HG03159 (cell line): ENCODE measurements around the gene SMIM7.
"Not testable (repeated sequence)": the region's sequence is repeated elsewhere in the genome, so short reads cannot be mapped to it uniquely, and the experiment has no call there.

Experiments used
- ATAC-seq: cut with Tn5 transposase; IDR thresholded peaks from one replicate; pipeline ENCODE4 v1.9.1; 2021; ENCODE audit warnings: mild to moderate bottlenecking, moderate library complexity; ENCODE audit not compliant: unreplicated experiment

Gene SMIM7

DNA sequence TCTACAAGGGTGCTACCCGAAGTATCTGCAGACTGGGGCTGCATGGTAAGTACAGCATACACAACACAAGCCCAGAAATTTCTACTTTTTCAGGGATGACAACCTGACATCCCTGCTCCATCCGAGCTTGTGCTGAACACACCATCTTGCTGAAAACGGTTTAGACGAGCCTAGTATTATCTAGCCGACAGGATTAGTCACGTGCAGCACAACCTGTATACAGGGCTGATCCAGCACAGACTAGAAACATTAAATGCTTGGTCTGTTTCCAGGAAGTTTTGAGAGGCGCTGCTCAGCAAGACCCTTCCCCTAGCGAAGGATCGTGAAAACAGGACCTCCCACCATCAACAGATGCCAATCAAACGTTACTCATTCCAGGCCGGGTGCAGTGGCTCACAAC is 4.2 kb downstream of the SMIM7 start:
- no peak for ATAC-seq

DNA sequence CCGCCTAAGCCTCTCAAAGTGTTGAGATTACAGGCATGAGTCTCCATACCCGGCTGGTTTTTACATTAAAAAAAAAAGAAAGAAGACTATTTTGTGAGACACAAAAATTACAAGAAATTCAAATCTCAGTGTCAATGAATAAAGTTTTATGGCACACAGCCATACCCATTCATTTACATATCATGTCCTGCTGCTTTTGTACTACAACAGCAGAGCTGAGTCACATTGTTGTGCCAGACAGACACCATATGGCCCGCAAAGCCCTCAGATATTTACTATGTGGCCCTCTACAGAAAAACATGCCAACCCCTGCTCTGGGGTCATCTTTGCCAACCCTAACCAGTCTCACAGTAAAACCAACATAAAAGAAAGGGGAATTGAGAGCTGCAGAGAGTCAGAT is 5.3 kb downstream of the SMIM7 start:
- ATAC-seq, result no peak

DNA sequence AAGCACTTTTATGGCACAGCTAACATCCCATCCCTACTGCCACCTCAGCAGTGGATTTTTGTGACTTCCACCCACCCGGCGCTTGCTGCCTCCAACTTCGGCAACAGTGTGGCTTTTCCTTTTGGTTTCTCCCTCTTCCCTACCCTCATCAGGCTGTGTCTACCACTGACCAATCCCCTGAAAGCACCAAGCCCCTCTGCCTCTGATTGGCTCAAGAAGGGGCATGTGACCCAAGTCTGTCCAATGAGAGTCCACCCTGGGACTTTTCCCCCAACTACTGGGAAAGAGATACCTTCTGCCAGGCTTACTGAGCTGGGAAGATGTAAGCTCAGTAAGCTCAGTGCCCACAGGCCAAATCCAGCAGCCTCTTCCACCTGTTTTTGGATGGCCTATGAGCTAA is 5.8 kb downstream of the SMIM7 start:
- ATAC-seq, result no peak

DNA sequence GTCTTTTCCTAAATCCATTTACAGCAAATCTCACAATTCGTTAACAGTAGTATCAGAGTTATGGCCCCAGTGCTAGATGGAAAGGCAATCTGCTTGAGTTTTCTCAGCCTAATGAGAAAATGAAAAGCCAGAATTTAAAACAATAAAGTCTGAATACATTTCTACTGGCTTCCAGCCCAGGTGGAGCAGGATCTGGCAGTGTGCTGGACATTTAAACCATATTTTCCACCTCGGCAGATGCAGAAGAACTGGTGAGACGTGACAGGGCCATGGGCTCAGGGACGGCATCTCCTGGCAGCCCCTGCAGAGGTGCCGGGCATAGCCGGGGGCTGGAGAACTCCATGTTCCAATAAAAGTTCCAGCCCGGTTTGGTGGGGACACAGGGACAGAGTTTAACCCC is 7.1 kb downstream of the SMIM7 start:
- ATAC-seq, result no peak

DNA sequence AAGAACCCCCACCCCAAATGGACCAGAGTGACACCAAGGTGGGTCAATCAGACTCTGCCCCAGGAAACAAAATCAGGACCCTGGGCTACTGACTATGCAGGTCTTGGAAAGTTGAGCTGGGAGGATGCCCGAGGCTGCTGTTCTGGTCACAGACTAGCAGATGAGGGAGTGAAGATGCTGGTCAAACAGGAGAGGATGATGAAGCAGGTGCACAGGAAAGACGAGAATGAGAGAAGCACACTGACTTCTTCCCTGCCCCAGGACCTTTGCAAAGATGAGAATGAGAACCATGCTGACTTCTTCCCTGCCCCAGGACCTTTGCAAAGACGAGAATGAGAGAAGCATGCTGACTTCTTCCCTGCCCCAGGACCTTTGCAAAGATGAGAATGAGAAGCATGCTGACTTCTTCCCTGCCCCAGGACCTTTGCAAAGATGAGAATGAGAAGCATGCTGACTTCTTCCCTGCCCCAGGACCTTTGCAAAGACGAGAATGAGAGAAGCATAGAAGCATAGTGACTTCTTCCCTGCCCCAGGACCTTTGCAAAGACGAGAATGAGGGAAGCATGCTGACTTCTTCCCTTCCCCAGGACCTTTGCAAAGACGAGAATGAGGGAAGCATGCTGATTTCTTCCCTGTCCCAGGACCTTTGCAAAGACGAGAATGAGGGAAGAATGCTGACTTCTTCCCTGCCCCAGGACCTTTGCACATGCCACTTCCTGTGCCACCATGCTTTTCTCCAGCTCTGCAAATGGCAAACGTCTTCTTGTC is 8.3 kb downstream of the SMIM7 start:
- not testable (repeated sequence) for ATAC-seq

GRCh38 chr19:16650821-16651220 is 9.1 kb downstream of the SMIM7 start:
- ATAC-seq, result no peak

- no peak for ATAC-seq
Observed at GRCh38 chr19:16649734-16650133, 10.2 kb downstream of the SMIM7 start.

GRCh38 chr19:16645140-16645539 is 14.8 kb downstream of the SMIM7 start:
- ATAC-seq, result no peak

DNA sequence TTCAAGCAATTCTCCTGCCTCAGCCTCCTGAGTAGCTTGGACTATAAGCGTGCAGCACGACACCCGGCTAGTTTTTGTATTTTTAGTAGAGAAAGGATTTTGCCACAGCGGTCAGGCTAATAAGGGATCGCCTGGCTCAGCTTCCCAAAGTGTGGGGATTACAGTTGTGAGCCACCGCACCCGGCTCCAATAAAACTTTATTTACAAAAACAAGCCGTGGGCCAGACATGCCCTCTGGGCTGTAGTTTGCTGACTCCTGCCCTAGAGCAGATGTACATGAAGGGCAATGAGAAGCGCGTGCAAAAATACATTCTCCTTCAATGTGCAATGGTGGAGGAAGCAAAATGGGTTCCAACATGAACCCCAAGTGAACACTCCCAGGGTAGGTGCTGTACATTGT is 18.2 kb downstream of the SMIM7 start:
- no peak for ATAC-seq

- no peak for ATAC-seq
Observed at GRCh38 chr19:16640951-16641350, 19.0 kb downstream of the SMIM7 start.

GRCh38 chr19:16638666-16639065 is 21.3 kb downstream of the SMIM7 start:
- no peak for ATAC-seq

DNA sequence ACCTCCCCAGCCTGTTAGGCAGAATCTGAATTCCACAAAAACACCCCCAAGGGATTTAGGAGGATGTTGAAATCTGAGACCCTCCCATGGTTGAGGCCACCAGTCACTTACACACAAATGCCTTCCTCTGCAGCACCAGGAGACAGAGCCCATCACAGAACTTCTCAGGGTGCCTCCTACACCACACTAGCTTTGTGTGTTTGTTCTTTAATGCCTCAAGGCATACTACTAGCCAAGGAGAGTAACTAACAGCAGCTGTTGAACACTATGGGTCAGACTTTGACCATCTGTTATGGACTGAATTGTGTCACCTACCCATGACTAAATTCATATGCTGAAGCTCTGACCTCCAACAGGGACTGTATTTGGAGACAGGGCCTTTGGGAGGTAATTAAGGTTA is 22.4 kb downstream of the SMIM7 start:
- ATAC-seq, result no peak

DNA sequence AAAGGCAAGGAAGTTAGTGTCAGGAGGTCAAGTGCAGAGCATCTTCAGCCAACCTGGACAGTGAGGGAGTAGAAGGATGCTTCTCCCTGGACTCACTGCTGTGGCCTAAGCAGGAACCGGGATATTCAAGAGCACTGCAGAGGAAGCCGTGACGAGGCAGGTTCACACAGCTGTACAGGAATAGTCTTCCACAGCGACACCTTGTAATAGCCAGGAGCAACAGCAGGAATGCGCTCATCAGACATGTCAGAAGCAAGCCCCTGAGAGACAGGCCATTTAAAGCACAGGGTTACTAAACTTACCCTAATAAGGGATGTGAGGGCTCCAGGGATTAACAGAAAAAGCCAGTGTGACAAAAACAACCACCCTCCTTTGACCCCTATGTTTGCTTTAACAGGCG is 28.5 kb downstream of the SMIM7 start:
- no peak for ATAC-seq

- peak; percentile 6 for ATAC-seq
Observed at GRCh38 chr19:16628984-16629691, 30.8 kb downstream of the SMIM7 start.

- peak; percentile 84 for ATAC-seq
Observed at GRCh38 chr19:16628183-16628983, 31.6 kb downstream of the SMIM7 start, which contains the start of gene MED26. TSS of gene MED26 (minus strand) at chr19:16628204. CDS start at chr19:16627943, 261 bp downstream.

DNA sequence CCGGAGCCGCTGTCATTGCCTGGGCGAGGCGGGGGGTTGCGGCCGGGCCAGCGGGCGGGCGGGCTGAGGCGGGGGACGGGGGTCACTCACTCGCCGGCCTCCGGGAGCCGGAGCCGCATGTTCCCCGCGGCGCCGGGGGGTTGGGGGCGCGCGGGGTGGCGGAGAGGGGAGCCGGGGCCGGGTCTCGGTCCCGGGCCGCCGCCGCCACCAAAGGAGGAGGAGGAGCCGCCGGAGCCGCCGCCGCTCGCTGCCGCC is 32.1 kb downstream of the SMIM7 start:
- ATAC-seq, result no peak

- no peak for ATAC-seq
Observed at GRCh38 chr19:16627193-16627927, 32.6 kb downstream of the SMIM7 start.

DNA sequence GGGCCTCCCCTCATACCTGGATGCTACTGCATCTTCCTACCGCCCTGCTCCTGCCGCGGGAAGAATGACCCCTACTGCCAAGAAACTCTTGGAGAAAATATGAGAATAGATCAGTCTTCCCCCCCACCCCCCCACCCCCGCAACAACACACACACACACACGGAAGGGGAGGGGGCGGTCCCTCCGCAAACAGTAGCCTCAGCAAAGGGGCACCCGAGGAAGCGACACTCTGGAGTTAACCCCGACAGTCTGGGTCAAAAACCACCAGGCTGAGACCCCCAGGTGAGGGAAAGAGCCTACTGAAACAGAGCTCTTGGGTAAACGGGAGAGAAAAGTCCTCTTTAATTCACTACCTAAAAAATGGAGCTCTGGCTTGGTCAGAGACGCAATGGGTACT is 33.1 kb downstream of the SMIM7 start:
- ATAC-seq, result no peak

DNA sequence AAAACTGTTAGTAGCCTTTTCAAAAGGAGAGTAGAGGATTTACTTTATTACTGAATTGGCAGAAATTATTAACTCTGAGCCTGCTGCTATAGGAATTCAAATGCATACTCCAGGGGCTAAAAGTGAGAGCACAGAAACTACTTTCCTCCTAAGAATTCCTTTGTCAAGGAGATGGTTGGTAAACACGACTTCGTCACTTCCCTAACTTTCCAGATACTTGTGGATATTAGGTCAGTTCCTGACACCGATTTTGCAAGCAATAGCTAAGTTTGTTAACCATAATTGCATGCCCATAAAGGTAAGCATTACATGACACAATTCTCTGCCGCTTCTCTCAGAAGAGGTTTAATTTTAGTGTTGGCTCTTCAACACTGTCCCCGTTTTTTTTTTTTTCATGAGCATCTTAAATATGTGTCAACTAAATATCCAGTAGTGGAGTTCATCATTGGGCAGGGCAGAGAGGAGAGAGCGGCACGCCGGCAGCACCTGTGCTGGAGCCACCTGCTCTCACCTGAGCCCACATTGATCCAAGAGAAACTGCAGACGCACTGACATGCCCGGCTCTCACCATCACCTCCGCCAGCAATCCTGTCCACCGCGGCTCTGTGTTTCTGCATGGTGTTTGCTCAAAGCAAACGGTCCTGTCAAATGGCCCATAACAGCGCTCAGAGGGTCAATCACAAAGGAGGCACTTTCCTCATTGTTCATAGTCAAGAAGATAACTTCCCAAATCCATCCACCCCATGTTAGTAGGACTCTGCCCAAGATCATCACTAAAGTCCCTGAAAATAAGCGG is 34.6 kb downstream of the SMIM7 start:
- ATAC-seq, result no peak

DNA sequence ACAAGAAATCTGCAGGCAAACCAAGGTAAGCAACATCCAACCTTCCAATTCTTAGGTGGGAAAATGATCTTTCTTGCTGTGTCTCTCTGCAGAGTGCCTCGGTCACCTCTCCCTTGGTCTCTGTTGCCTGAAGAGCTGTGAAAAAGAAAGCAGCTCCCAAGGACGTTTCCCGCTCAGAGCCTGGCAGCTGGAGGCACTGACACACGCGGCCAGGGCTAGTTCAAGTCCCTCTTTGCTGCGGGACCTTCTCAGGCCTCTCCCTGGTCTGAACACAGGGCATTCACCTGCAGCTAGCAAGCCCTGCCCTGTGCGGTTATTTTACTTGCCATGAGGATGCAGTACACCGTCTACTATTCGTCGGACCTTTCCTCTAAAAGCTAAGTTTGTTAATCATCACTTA is 35.7 kb downstream of the SMIM7 start:
- ATAC-seq, result no peak
